Measurements from ENCODE around the gene C4orf54.

Gene C4orf54

GRCh38 chr4:99617374-99617773, 40.3 kb downstream of the C4orf54 start:
- DNase-seq: no peak

GRCh38 chr4:99615170-99615820, 42.3 kb downstream of the C4orf54 start:
- no peak for DNase-seq

GRCh38 chr4:99614491-99614890, 43.1 kb downstream of the C4orf54 start:
- DNase-seq: no peak

GRCh38 chr4:99612704-99613103, 44.9 kb downstream of the C4orf54 start:
- no peak for DNase-seq

GRCh38 chr4:99612281-99612680, 45.3 kb downstream of the C4orf54 start:
- DNase-seq: no peak

GRCh38 chr4:99610605-99611175, 46.9 kb downstream of the C4orf54 start:
- DNase-seq: no peak

- DNase-seq: no peak
These were observed 49.2 kb downstream of the C4orf54 start for GRCh38 chr4:99608417-99608816.
